HG03457 (cell line): ENCODE results near the gene LRTM2.

ENCODE experiments used
- ATAC-seq: cut with Tn5 transposase; IDR thresholded peaks from one replicate; pipeline ENCODE4 v1.9.1; 2021; ENCODE audit warnings: moderate number of reproducible peaks; ENCODE audit not compliant: unreplicated experiment

The LRTM2 gene

GRCh38 chr12:1842183-1842904 lies 22.0 kb downstream of the LRTM2 start:
- ATAC-seq: no peak

- no peak for ATAC-seq
These were observed 22.7 kb downstream of the LRTM2 start for GRCh38 chr12:1842905-1843640.

GRCh38 chr12:1843641-1844005 lies 23.3 kb downstream of the LRTM2 start:
- no peak for ATAC-seq

GRCh38 chr12:1844223-1844622 lies 23.9 kb downstream of the LRTM2 start:
- no peak for ATAC-seq

GRCh38 chr12:1844661-1845409 lies 24.5 kb downstream of the LRTM2 start:
- ATAC-seq: no peak

GRCh38 chr12:1845427-1845826 lies 25.1 kb downstream of the LRTM2 start:
- no peak for ATAC-seq

- no peak for ATAC-seq
These were observed 25.5 kb downstream of the LRTM2 start for GRCh38 chr12:1845886-1846285.

GRCh38 chr12:1846421-1847405 lies 26.3 kb downstream of the LRTM2 start:
- ATAC-seq: no peak

GRCh38 chr12:1847411-1847810 lies 27.0 kb downstream of the LRTM2 start:
- no peak for ATAC-seq

GRCh38 chr12:1848146-1848545 lies 27.8 kb downstream of the LRTM2 start:
- no peak for ATAC-seq

GRCh38 chr12:1848745-1849144 lies 28.4 kb downstream of the LRTM2 start:
- ATAC-seq: no peak

- ATAC-seq: no peak
These were observed 30.9 kb downstream of the LRTM2 start for GRCh38 chr12:1851151-1851701.

GRCh38 chr12:1852076-1852475 lies 31.7 kb downstream of the LRTM2 start:
- no peak for ATAC-seq

GRCh38 chr12:1853716-1854115 lies 33.4 kb downstream of the LRTM2 start:
- ATAC-seq: no peak

GRCh38 chr12:1855241-1855640 lies 34.9 kb downstream of the LRTM2 start:
- no peak for ATAC-seq

- ATAC-seq: no peak
These were observed 36.7 kb downstream of the LRTM2 start for GRCh38 chr12:1857086-1857485.

GRCh38 chr12:1857821-1858220 lies 37.5 kb downstream of the LRTM2 start:
- no peak for ATAC-seq

- no peak for ATAC-seq
These were observed 38.1 kb downstream of the LRTM2 start for GRCh38 chr12:1858456-1858855.

GRCh38 chr12:1859643-1860042 lies 39.3 kb downstream of the LRTM2 start:
- ATAC-seq: no peak

- no peak for ATAC-seq
These were observed 42.6 kb downstream of the LRTM2 start for GRCh38 chr12:1862973-1863372.
